Neural cell (in vitro differentiated cells): ENCODE data around the gene POLE4. TPM values are rescaled to one million over a fixed set of nuclear protein-coding genes. Genes with fewer than 3 reads are reported as not detected.

Experiments
- H2AFZ ChIP-seq: fragments of 200-600, 300-800 bp; sonication (generic), shearing (Covaris generic); 2 replicates; pipeline ENCODE4 v1.6.0; 2014; ENCODE audit warnings: low read depth, mild to moderate bottlenecking, antibody characterized with exemption, low read length, moderate library complexity
- H3F3A ChIP-seq: fragments of 200-600 bp; shearing (Covaris generic); 2 replicates; pipeline ENCODE4 v1.6.1; 2016; ENCODE audit warnings: mild to moderate bottlenecking, moderate library complexity, mixed read lengths, antibody characterized with exemption, low read length; ENCODE audit not compliant: insufficient read depth, poor library complexity, severe bottlenecking
- H3K27ac ChIP-seq: fragments of 200-600, 300-800 bp; sonication (generic), shearing (Covaris generic); 2 replicates; pipeline ENCODE4 v1.5.1; 2014; ENCODE audit warnings: mild to moderate bottlenecking, low read length, moderate library complexity
- H3K27me3 ChIP-seq: fragments of 300-800, 200-600 bp; sonication (generic), shearing (Covaris generic); 2 replicates; pipeline ENCODE4 v1.6.0; 2014; ENCODE audit warnings: mild to moderate bottlenecking, low read depth, low read length, moderate library complexity; ENCODE audit not compliant: insufficient read depth
- H3K36me3 ChIP-seq: fragments of 300-800, 200-600 bp; sonication (generic), shearing (Covaris generic); 2 replicates; pipeline ENCODE4 v1.5.1; 2014; ENCODE audit warnings: mild to moderate bottlenecking, antibody characterized with exemption, low read length, moderate library complexity; ENCODE audit not compliant: insufficient read depth
- H3K4me2 ChIP-seq: fragments of 300-800, 200-600 bp; sonication (generic), shearing (Covaris generic); 2 replicates; pipeline ENCODE4 v1.6.0; 2014; ENCODE audit warnings: mild to moderate bottlenecking, low read length
- H3K4me3 ChIP-seq: fragments of 300-800, 200-600 bp; sonication (generic), shearing (Covaris generic); 2 replicates; pipeline ENCODE4 v1.5.1; 2014; ENCODE audit warnings: mild to moderate bottlenecking, low read length, moderate library complexity
- H3K79me2 ChIP-seq: fragments of 200-600 bp; shearing (Covaris generic); replicated peaks from 2 replicates; pipeline ENCODE4 v1.6.0; 2014; ENCODE audit warnings: mild to moderate bottlenecking, low read length, moderate library complexity; ENCODE audit not compliant: insufficient read depth
- H3K9ac ChIP-seq: fragments of 300-800, 200-600 bp; sonication (generic), shearing (Covaris generic); 2 replicates; pipeline ENCODE4 v1.6.1; 2016; ENCODE audit warnings: mild to moderate bottlenecking, low read length, mixed read lengths
- H3K9me2 ChIP-seq: fragments of 200-600 bp; shearing (Covaris generic); 2 replicates; pipeline ENCODE4 v1.6.1; 2016; ENCODE audit warnings: mild to moderate bottlenecking, low read length, mixed read lengths; ENCODE audit not compliant: insufficient read depth
- H3K9me3 ChIP-seq: fragments of 200-600, 300-800 bp; sonication (generic), shearing (Covaris generic); 2 replicates; pipeline ENCODE4 v1.6.1; 2016; ENCODE audit warnings: mild to moderate bottlenecking, mixed run types, low read length, moderate library complexity, mixed read lengths
- H4K20me1 ChIP-seq: fragments of 200-600 bp; shearing (Covaris generic); 2 replicates; pipeline ENCODE4 v1.6.1; 2016; ENCODE audit warnings: mild to moderate bottlenecking, mixed run types; ENCODE audit not compliant: insufficient read depth
- EP300 ChIP-seq: fragments of 450-650 bp; conservative IDR thresholded peaks from 2 replicates; pipeline ENCODE4 v1.6.1; 2014; ENCODE audit warnings: antibody characterized with exemption, mild to moderate bottlenecking, moderate library complexity; ENCODE audit not compliant: poor library complexity, severe bottlenecking
- EZH2 ChIP-seq: fragments of 200-600, 300-800 bp; shearing (Covaris generic), sonication (generic); IDR thresholded peaks from 2 replicates; pipeline ENCODE4 v1.6.1; 2014; ENCODE audit warnings: antibody characterized with exemption, low read length, borderline replicate concordance, mild to moderate bottlenecking; ENCODE audit not compliant: insufficient read depth, poor library complexity, severe bottlenecking
- MXI1 ChIP-seq: fragments of 450-650 bp; conservative IDR thresholded peaks from 2 replicates; pipeline ENCODE4 v1.6.1; 2014; ENCODE audit warnings: antibody characterized with exemption, mild to moderate bottlenecking; ENCODE audit not compliant: poor library complexity, severe bottlenecking
- POLR2AphosphoS5 ChIP-seq: IDR thresholded peaks from 2 replicates; pipeline ENCODE4 v1.6.1; 2012
- RAD21 ChIP-seq: fragments of 450-650 bp; conservative IDR thresholded peaks from 2 replicates; pipeline ENCODE4 v1.6.1; 2014; ENCODE audit warnings: antibody characterized with exemption, mild to moderate bottlenecking, moderate library complexity
- SMC3 ChIP-seq: fragments of 450-650 bp; conservative IDR thresholded peaks from 2 replicates; pipeline ENCODE4 v1.6.1; 2014; ENCODE audit warnings: antibody characterized with exemption, mild to moderate bottlenecking, moderate library complexity; ENCODE audit not compliant: poor library complexity
- TAF1 ChIP-seq: IDR thresholded peaks from 2 replicates; pipeline ENCODE4 v1.6.1; 2012; ENCODE audit warnings: low read depth
- polyA plus RNA-seq: library from polyadenylated mRNA; depleted of rRNA; stranded (reverse); fragments of >200 nt; gene quantifications from 2 replicates; pipeline ENCODE4 v1.2.3, GENCODE V29; 2014
- TF ChIP-seq, protein P1 (sequence below): fragments of 450-650 bp; IDR thresholded peaks from 2 replicates; pipeline ENCODE4 v1.5.1; 2014; ENCODE audit warnings: antibody characterized with exemption, mild to moderate bottlenecking, moderate library complexity; ENCODE audit not compliant: poor library complexity, severe bottlenecking
- TF ChIP-seq, protein P2 (sequence below): IDR thresholded peaks from 2 replicates; pipeline ENCODE4 v1.6.1; 2012; ENCODE audit warnings: borderline replicate concordance

POLE4 gene
- polyA plus RNA-seq, 1 donor from 2014 or later: 35.9 TPM

DNA sequence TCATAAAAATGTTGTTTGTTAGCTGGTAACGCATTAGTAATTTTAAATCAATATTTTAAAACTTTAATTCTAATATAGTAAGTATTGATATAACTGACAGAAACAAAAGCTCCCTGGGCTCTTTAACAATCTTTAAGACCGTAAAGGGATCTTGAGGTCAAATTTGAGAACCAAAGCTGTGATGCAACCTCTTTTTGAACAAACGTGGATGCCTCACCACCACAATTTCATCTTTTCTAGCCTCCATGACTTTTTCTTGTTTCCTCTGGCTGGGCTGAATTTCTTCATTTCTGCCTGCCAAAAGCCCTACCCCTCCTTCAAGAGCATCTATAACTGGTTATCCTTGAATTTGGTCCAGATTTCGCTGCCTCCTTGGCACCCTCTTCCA is 563 bp upstream of the POLE4 start:
- H3K27me3 ChIP-seq: no peaks in the 10 kb centered on the region
- no peaks in the 10 kb centered on the region for H3K9me2 ChIP-seq
- H3F3A ChIP-seq: no peaks in the 10 kb centered on the region
- peak overlapping the region; percentile 78 for H3K9ac ChIP-seq
- peak overlapping the region; percentile 62 for H3K4me2 ChIP-seq
- H3K79me2 ChIP-seq: no peaks in the 10 kb centered on the region
- no peaks in the 10 kb centered on the region for H3K9me3 ChIP-seq
- H3K36me3 ChIP-seq: no peaks in the 10 kb centered on the region
- H4K20me1 ChIP-seq: no peaks in the 10 kb centered on the region
- no peak overlapping the region for H2AFZ ChIP-seq
- TF ChIP-seq TAF1: no peak
- TF ChIP-seq, protein P1, sequence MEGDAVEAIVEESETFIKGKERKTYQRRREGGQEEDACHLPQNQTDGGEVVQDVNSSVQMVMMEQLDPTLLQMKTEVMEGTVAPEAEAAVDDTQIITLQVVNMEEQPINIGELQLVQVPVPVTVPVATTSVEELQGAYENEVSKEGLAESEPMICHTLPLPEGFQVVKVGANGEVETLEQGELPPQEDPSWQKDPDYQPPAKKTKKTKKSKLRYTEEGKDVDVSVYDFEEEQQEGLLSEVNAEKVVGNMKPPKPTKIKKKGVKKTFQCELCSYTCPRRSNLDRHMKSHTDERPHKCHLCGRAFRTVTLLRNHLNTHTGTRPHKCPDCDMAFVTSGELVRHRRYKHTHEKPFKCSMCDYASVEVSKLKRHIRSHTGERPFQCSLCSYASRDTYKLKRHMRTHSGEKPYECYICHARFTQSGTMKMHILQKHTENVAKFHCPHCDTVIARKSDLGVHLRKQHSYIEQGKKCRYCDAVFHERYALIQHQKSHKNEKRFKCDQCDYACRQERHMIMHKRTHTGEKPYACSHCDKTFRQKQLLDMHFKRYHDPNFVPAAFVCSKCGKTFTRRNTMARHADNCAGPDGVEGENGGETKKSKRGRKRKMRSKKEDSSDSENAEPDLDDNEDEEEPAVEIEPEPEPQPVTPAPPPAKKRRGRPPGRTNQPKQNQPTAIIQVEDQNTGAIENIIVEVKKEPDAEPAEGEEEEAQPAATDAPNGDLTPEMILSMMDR: no peak
- no peak for TF ChIP-seq EZH2
- no peak for TF ChIP-seq MXI1
- no peak for TF ChIP-seq EP300
- no peak for TF ChIP-seq POLR2AphosphoS5
- TF ChIP-seq RAD21: no peak
- TF ChIP-seq, protein P2, sequence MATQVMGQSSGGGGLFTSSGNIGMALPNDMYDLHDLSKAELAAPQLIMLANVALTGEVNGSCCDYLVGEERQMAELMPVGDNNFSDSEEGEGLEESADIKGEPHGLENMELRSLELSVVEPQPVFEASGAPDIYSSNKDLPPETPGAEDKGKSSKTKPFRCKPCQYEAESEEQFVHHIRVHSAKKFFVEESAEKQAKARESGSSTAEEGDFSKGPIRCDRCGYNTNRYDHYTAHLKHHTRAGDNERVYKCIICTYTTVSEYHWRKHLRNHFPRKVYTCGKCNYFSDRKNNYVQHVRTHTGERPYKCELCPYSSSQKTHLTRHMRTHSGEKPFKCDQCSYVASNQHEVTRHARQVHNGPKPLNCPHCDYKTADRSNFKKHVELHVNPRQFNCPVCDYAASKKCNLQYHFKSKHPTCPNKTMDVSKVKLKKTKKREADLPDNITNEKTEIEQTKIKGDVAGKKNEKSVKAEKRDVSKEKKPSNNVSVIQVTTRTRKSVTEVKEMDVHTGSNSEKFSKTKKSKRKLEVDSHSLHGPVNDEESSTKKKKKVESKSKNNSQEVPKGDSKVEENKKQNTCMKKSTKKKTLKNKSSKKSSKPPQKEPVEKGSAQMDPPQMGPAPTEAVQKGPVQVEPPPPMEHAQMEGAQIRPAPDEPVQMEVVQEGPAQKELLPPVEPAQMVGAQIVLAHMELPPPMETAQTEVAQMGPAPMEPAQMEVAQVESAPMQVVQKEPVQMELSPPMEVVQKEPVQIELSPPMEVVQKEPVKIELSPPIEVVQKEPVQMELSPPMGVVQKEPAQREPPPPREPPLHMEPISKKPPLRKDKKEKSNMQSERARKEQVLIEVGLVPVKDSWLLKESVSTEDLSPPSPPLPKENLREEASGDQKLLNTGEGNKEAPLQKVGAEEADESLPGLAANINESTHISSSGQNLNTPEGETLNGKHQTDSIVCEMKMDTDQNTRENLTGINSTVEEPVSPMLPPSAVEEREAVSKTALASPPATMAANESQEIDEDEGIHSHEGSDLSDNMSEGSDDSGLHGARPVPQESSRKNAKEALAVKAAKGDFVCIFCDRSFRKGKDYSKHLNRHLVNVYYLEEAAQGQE: no peak
- TF ChIP-seq SMC3: no peak
- no peak overlapping the region for H3K27ac ChIP-seq
- peak overlapping the region; percentile 76 for H3K4me3 ChIP-seq

DNA sequence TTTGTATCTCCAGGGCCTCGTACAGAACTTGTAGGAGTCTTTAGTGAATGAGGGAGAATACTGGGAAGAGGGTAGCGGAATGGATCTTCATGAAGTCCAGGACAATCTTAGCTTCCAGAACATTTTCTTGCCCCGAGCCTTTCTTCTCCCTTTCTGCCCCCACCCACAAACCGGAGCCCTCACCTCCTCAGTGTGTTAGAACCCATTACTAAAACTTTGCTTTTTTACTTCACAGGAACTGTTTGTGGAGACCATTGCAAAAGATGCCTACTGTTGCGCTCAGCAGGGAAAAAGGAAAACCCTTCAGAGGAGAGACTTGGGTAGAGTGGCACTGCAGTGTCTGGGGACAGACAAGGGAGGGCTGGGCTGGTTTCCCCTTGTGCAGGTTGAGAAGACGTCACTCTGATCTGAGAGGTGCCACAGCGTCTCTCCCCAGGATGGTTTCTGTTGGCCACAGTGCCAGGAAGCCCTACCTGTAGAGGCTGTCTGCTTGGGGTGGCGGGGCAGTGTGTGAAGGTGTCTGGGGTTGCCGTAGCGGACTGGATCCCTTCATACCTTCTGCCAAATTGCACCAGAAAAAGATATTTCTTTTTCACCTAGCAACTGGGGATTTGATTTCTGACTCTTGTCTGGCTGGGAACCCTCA is 786 bp downstream of the POLE4 start:
- H3K9me2 ChIP-seq: no peaks in the 10 kb centered on the region
- H3K36me3 ChIP-seq: no peaks in the 10 kb centered on the region
- peak overlapping the region; percentile 51 for H2AFZ ChIP-seq
- H3K79me2 ChIP-seq: no peaks in the 10 kb centered on the region
- peak overlapping the region; percentile 38 for H3K4me2 ChIP-seq
- TF ChIP-seq RAD21 (no peak), MXI1 (no peak), EP300 (no peak), EZH2 (no peak), POLR2AphosphoS5 (no peak), SMC3 (no peak), TAF1 (no peak)
- TF ChIP-seq, protein P2: no peak
- TF ChIP-seq, protein P1: no peak
- no peaks in the 10 kb centered on the region for H3K27me3 ChIP-seq
- no peak overlapping the region for H3K9ac ChIP-seq
- H3K9me3 ChIP-seq: no peaks in the 10 kb centered on the region
- H3K27ac ChIP-seq: peak overlapping the region; percentile 70
- H4K20me1 ChIP-seq: no peaks in the 10 kb centered on the region
- H3F3A ChIP-seq: no peaks in the 10 kb centered on the region
- H3K4me3 ChIP-seq: peak overlapping the region; percentile 76
